ENCODE measurements around the gene TMC1.
"Not testable (repeated sequence)": the region's sequence is repeated elsewhere in the genome, so short reads cannot be mapped to it uniquely, and the experiment has no call there.

Gene TMC1

GRCh38 chr9:72779614-72780013 is 258.2 kb downstream of the TMC1 start:
- DNase-seq, result no peak

- DNase-seq, result no peak
Observed at GRCh38 chr9:72786948-72787347, 265.5 kb downstream of the TMC1 start.

GRCh38 chr9:72788966-72789735 is 267.7 kb downstream of the TMC1 start:
- DNase-seq, result no peak

- peak in 1 of 2 experiments; percentile 14 for DNase-seq
Observed at GRCh38 chr9:72789885-72790284, 268.5 kb downstream of the TMC1 start.

GRCh38 chr9:72790989-72791388 is 269.6 kb downstream of the TMC1 start:
- DNase-seq, result no peak

GRCh38 chr9:72791436-72791835 is 270.0 kb downstream of the TMC1 start:
- no peak for DNase-seq

GRCh38 chr9:72794946-72795345 is 273.5 kb downstream of the TMC1 start:
- no peak for DNase-seq

GRCh38 chr9:72800328-72800994 is 279.1 kb downstream of the TMC1 start:
- DNase-seq, result no peak

- DNase-seq, result no peak
Observed at GRCh38 chr9:72805238-72805637, 283.8 kb downstream of the TMC1 start.

GRCh38 chr9:72806313-72806809 is 285.0 kb downstream of the TMC1 start:
- not testable (repeated sequence) for DNase-seq

- DNase-seq, result no peak
Observed at GRCh38 chr9:72807765-72808445, 286.5 kb downstream of the TMC1 start.

GRCh38 chr9:72808446-72808768 is 287.0 kb downstream of the TMC1 start:
- no peak for DNase-seq

- no peak for DNase-seq
Observed at GRCh38 chr9:72809586-72809985, 288.2 kb downstream of the TMC1 start.

- DNase-seq, result no peak
Observed at GRCh38 chr9:72812559-72813111, 291.2 kb downstream of the TMC1 start.

GRCh38 chr9:72813544-72813943 is 292.1 kb downstream of the TMC1 start:
- no peak for DNase-seq

- DNase-seq, result no peak
Observed at GRCh38 chr9:72814083-72814597, 292.7 kb downstream of the TMC1 start.

- DNase-seq, result no peak
Observed at GRCh38 chr9:72816666-72817065, 295.3 kb downstream of the TMC1 start.

GRCh38 chr9:72817413-72817812 is 296.0 kb downstream of the TMC1 start:
- DNase-seq, result no peak

GRCh38 chr9:72818385-72818784 is 297.0 kb downstream of the TMC1 start:
- no peak for DNase-seq

- no peak for DNase-seq
Observed at GRCh38 chr9:72823971-72824370, 302.6 kb downstream of the TMC1 start.

- no peak for DNase-seq
Observed at GRCh38 chr9:72826996-72827949, 305.9 kb downstream of the TMC1 start.

All from NCI-H526 (cell line).